ENCODE measurements around the gene ZBTB7A.

The ZBTB7A gene

DNA sequence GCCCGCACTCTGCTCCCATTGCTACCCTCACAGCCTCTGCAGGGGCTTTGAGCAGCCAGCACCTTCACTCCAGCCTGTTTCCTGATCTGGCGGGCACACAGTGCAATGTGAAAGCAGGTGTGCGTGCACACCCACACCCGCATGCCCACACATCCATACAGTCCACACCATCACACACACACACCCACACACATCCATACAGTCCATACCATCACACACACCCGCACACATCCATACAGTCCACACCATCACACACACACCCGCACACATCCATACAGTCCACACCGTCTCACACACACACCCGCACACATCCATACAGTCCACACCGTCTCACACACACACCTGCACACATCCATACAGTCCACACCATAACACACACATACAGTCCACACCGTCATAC, 31.1 kb downstream of the ZBTB7A start:
- Histone ChIP-seq H3K4me3 (ENCODE audit: insufficient read depth, low read depth, low read length) (no peak overlapping the region), H3K4me1 (ENCODE audit: control insufficient read depth, insufficient read depth, low read length) (no peaks in the 10 kb centered on the region), H3K27me3 (ENCODE audit: control insufficient read depth, insufficient read depth, low read length, poor library complexity, severe bottlenecking) (no peaks in the 10 kb centered on the region), H3K27ac (ENCODE audit: insufficient read depth, low read depth, low read length, poor library complexity, severe bottlenecking) (no peak overlapping the region), H3K9me3 (ENCODE audit: control insufficient read depth, low read length) (no peaks in the 10 kb centered on the region), H3K36me3 (ENCODE audit: control insufficient read depth, insufficient read depth, low read length) (peaks cover 29% of the 10 kb centered on the region)
- WGBS, 2 experiments = 80 to 82% methylated on average over 9 to 10 of the region's 10 CpGs

GRCh38 chr19:4035018-4035566, 31.6 kb downstream of the ZBTB7A start:
- Histone ChIP-seq H3K9me3 (ENCODE audit: control insufficient read depth, low read length) (no peaks in the 10 kb centered on the region), H3K27me3 (ENCODE audit: control insufficient read depth, insufficient read depth, low read length, poor library complexity, severe bottlenecking) (no peaks in the 10 kb centered on the region), H3K36me3 (ENCODE audit: control insufficient read depth, insufficient read depth, low read length) (peaks cover 29% of the 10 kb centered on the region), H3K4me3 (ENCODE audit: insufficient read depth, low read depth, low read length) (no peak overlapping the region), H3K27ac (ENCODE audit: insufficient read depth, low read depth, low read length, poor library complexity, severe bottlenecking) (no peak overlapping the region), H3K4me1 (ENCODE audit: control insufficient read depth, insufficient read depth, low read length) (no peaks in the 10 kb centered on the region)
- WGBS, 2 experiments = 90 to 91% methylated on average over 19 of the region's 19 CpGs

- Histone ChIP-seq H3K4me1 (ENCODE audit: control insufficient read depth, insufficient read depth, low read length) (no peaks in the 10 kb centered on the region), H3K4me3 (ENCODE audit: insufficient read depth, low read depth, low read length) (no peak overlapping the region), H3K36me3 (ENCODE audit: control insufficient read depth, insufficient read depth, low read length) (peaks cover 31% of the 10 kb centered on the region), H3K9me3 (ENCODE audit: control insufficient read depth, low read length) (no peaks in the 10 kb centered on the region), H3K27me3 (ENCODE audit: control insufficient read depth, insufficient read depth, low read length, poor library complexity, severe bottlenecking) (no peaks in the 10 kb centered on the region), H3K27ac (ENCODE audit: insufficient read depth, low read depth, low read length, poor library complexity, severe bottlenecking) (no peak overlapping the region)
- WGBS, 2 experiments = 95% methylated on average over 34 of the region's 34 CpGs
These were observed 32.4 kb downstream of the ZBTB7A start for GRCh38 chr19:4034048-4035017.

GRCh38 chr19:4033028-4033956, 33.4 kb downstream of the ZBTB7A start:
- 90 to 91% methylated on average over 63 of the region's 63 CpGs for WGBS, 2 experiments
- H3K27me3 ChIP-seq (ENCODE audit: control insufficient read depth, insufficient read depth, low read length, poor library complexity, severe bottlenecking) = no peaks in the 10 kb centered on the region
- H3K36me3 ChIP-seq (ENCODE audit: control insufficient read depth, insufficient read depth, low read length) = peaks cover 38% of the 10 kb centered on the region
- H3K27ac ChIP-seq (ENCODE audit: insufficient read depth, low read depth, low read length, poor library complexity, severe bottlenecking) = no peak overlapping the region
- H3K4me1 ChIP-seq (ENCODE audit: control insufficient read depth, insufficient read depth, low read length) = no peaks in the 10 kb centered on the region
- no peak overlapping the region for H3K4me3 ChIP-seq (ENCODE audit: insufficient read depth, low read depth, low read length)
- H3K9me3 ChIP-seq (ENCODE audit: control insufficient read depth, low read length) = no peaks in the 10 kb centered on the region

DNA sequence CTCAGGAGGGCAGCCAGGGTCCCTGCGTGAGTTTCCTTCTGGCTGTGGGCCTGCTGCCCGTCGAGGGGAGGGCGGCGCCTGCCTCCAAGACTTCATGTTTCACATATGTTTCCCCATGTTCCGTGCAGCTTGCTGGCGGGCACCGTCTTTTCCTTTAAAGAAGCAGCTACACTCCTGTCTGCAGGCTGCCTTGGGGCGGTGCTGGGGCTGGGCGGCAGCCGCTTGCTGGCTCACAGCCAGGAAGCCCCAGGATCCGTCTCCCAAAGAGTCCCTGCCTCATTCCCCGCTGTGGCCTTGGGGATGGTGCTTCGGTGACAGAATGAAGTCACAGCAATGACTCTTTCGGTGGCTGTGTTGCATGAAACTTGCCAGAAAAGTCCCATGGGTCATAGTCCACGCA, 34.3 kb downstream of the ZBTB7A start:
- no peaks in the 10 kb centered on the region for H3K9me3 ChIP-seq (ENCODE audit: control insufficient read depth, low read length)
- no peaks in the 10 kb centered on the region for H3K27me3 ChIP-seq (ENCODE audit: control insufficient read depth, insufficient read depth, low read length, poor library complexity, severe bottlenecking)
- 96% methylated on average over 16 of the region's 16 CpGs for WGBS, 2 experiments
- H3K4me1 ChIP-seq (ENCODE audit: control insufficient read depth, insufficient read depth, low read length) = no peaks in the 10 kb centered on the region
- no peak overlapping the region for H3K27ac ChIP-seq (ENCODE audit: insufficient read depth, low read depth, low read length, poor library complexity, severe bottlenecking)
- H3K4me3 ChIP-seq (ENCODE audit: insufficient read depth, low read depth, low read length) = no peak overlapping the region
- peaks cover 38% of the 10 kb centered on the region for H3K36me3 ChIP-seq (ENCODE audit: control insufficient read depth, insufficient read depth, low read length)

- 90 to 94% methylated on average over 11 of the region's 11 CpGs for WGBS, 2 experiments
- Histone ChIP-seq H3K27me3 (ENCODE audit: control insufficient read depth, insufficient read depth, low read length, poor library complexity, severe bottlenecking) (no peaks in the 10 kb centered on the region), H3K4me3 (ENCODE audit: insufficient read depth, low read depth, low read length) (no peak overlapping the region), H3K9me3 (ENCODE audit: control insufficient read depth, low read length) (no peaks in the 10 kb centered on the region), H3K36me3 (ENCODE audit: control insufficient read depth, insufficient read depth, low read length) (peaks cover 32% of the 10 kb centered on the region), H3K27ac (ENCODE audit: insufficient read depth, low read depth, low read length, poor library complexity, severe bottlenecking) (no peak overlapping the region), H3K4me1 (ENCODE audit: control insufficient read depth, insufficient read depth, low read length) (no peaks in the 10 kb centered on the region)
These were observed 35.3 kb downstream of the ZBTB7A start for GRCh38 chr19:4031420-4031819.

DNA sequence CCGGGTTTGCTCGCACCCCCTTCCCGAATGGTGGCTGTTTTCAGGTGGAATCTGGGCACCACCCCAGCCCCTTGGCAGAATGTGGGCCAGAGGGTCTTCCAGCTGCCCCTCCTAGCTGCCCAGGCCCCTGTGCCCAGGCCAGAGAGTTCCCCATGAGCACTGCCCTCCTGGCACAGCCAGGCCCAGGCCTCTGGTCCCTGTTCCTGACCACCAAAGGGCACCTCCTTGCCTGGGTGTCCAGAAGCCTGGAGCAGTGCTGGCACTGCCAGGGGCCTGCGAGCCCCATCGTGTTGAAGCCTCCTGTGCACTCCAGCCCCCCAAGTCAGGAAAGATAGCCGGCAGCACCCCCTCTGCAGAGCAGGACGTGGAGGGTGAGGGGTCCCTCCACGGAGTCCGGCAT, 35.7 kb downstream of the ZBTB7A start:
- H3K36me3 ChIP-seq (ENCODE audit: control insufficient read depth, insufficient read depth, low read length) = peaks cover 30% of the 10 kb centered on the region
- WGBS, 2 experiments = 82 to 84% methylated on average over 9 of the region's 9 CpGs
- H3K9me3 ChIP-seq (ENCODE audit: control insufficient read depth, low read length) = no peaks in the 10 kb centered on the region
- no peaks in the 10 kb centered on the region for H3K4me1 ChIP-seq (ENCODE audit: control insufficient read depth, insufficient read depth, low read length)
- no peak overlapping the region for H3K27ac ChIP-seq (ENCODE audit: insufficient read depth, low read depth, low read length, poor library complexity, severe bottlenecking)
- no peak overlapping the region for H3K4me3 ChIP-seq (ENCODE audit: insufficient read depth, low read depth, low read length)
- H3K27me3 ChIP-seq (ENCODE audit: control insufficient read depth, insufficient read depth, low read length, poor library complexity, severe bottlenecking) = no peaks in the 10 kb centered on the region

GRCh38 chr19:4030552-4030951, 36.1 kb downstream of the ZBTB7A start:
- H3K27ac ChIP-seq (ENCODE audit: insufficient read depth, low read depth, low read length, poor library complexity, severe bottlenecking) = no peak overlapping the region
- H3K27me3 ChIP-seq (ENCODE audit: control insufficient read depth, insufficient read depth, low read length, poor library complexity, severe bottlenecking) = no peaks in the 10 kb centered on the region
- peaks cover 29% of the 10 kb centered on the region for H3K36me3 ChIP-seq (ENCODE audit: control insufficient read depth, insufficient read depth, low read length)
- no peaks in the 10 kb centered on the region for H3K9me3 ChIP-seq (ENCODE audit: control insufficient read depth, low read length)
- no peaks in the 10 kb centered on the region for H3K4me1 ChIP-seq (ENCODE audit: control insufficient read depth, insufficient read depth, low read length)
- WGBS, 2 experiments = 92 to 95% methylated on average over 6 of the region's 6 CpGs
- H3K4me3 ChIP-seq (ENCODE audit: insufficient read depth, low read depth, low read length) = no peak overlapping the region

DNA sequence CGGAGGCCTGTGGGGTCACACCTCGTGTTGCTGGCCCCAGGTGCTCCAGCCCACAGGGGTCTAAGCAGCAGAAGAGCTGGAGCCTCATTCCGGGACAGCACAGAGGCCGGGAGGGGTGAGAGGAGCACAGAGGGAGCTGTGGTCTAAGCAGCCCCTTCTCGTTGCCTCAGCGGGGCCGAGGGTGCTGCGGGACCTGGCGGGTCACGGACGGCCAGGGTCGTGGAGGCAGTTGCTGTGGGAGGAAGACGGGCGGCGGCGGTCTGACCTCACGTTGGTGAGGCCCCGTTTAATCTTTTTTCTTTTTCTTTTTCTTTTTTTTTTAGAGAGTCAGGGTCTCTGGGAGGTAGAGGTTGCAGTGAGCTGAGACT, 37.5 kb downstream of the ZBTB7A start:
- Histone ChIP-seq H3K27ac (ENCODE audit: insufficient read depth, low read depth, low read length, poor library complexity, severe bottlenecking) (no peak overlapping the region), H3K4me1 (ENCODE audit: control insufficient read depth, insufficient read depth, low read length) (no peaks in the 10 kb centered on the region), H3K36me3 (ENCODE audit: control insufficient read depth, insufficient read depth, low read length) (peaks cover 32% of the 10 kb centered on the region), H3K27me3 (ENCODE audit: control insufficient read depth, insufficient read depth, low read length, poor library complexity, severe bottlenecking) (no peaks in the 10 kb centered on the region), H3K9me3 (ENCODE audit: control insufficient read depth, low read length) (no peaks in the 10 kb centered on the region), H3K4me3 (ENCODE audit: insufficient read depth, low read depth, low read length) (no peak overlapping the region)
- 95 to 97% methylated on average over 18 of the region's 18 CpGs for WGBS, 2 experiments

Measured in ectodermal cell (in vitro differentiated cells).